Hepatocyte (in vitro differentiated cells): ENCODE data around the gene RPL13. TPM values are rescaled to one million over a fixed set of nuclear protein-coding genes. Genes with fewer than 3 reads are reported as not detected.

Source experiments
- DNase-seq: peaks from one replicate; pipeline ENCODE4 v3.0.0-alpha.2; 2016; ENCODE audit warnings: low spot score
- H2AFZ ChIP-seq: fragments of 200-600 bp; sonication (generic); 2 replicates; pipeline ENCODE4 v1.6.0; 2016; ENCODE audit warnings: antibody characterized with exemption, mild to moderate bottlenecking
- H3K27ac ChIP-seq: fragments of 200-600 bp; sonication (generic); 2 replicates; pipeline ENCODE4 v1.5.1; 2016; ENCODE audit warnings: mild to moderate bottlenecking
- H3K27me3 ChIP-seq: fragments of 200-600 bp; sonication (generic); 2 replicates; pipeline ENCODE4 v1.6.1; 2016
- H3K36me3 ChIP-seq: fragments of 200-600 bp; sonication (generic); replicated peaks from 2 replicates; pipeline ENCODE4 v1.5.1; 2016; ENCODE audit warnings: low read depth; ENCODE audit not compliant: insufficient read depth
- H3K4me1 ChIP-seq: fragments of 200-600 bp; sonication (generic); 2 replicates; pipeline ENCODE4 v1.5.1; 2016; ENCODE audit warnings: mild to moderate bottlenecking, moderate library complexity; ENCODE audit not compliant: insufficient read depth
- H3K4me2 ChIP-seq: fragments of 200-600 bp; sonication (generic); 2 replicates; pipeline ENCODE4 v1.6.0; 2016
- H3K4me3 ChIP-seq: fragments of 200-600 bp; sonication (generic); 2 replicates; pipeline ENCODE4 v1.5.1; 2016; ENCODE audit warnings: mild to moderate bottlenecking
- H3K79me2 ChIP-seq: fragments of 200-600 bp; sonication (generic); 2 replicates; pipeline ENCODE4 v1.6.0; 2017; ENCODE audit warnings: mild to moderate bottlenecking
- H3K9me2 ChIP-seq: fragments of 200-600 bp; sonication (generic); replicated peaks from 2 replicates; pipeline ENCODE4 v1.6.0; 2017; ENCODE audit warnings: mild to moderate bottlenecking; ENCODE audit not compliant: insufficient read depth
- H3K9me3 ChIP-seq: fragments of 200-600 bp; sonication (generic); 2 replicates; pipeline ENCODE4 v1.5.1; 2016; ENCODE audit warnings: low read depth, mild to moderate bottlenecking
- H4K20me1 ChIP-seq: fragments of 200-600 bp; sonication (generic); 2 replicates; pipeline ENCODE4 v1.6.0; 2016; ENCODE audit warnings: mild to moderate bottlenecking; ENCODE audit not compliant: insufficient read depth, poor library complexity, severe bottlenecking
- EZH2 ChIP-seq: fragments of 200-600 bp; sonication (generic); IDR thresholded peaks from 2 replicates; pipeline ENCODE4 v1.6.1; 2016; ENCODE audit warnings: antibody characterized with exemption, mild to moderate bottlenecking, borderline replicate concordance
- EZH2phosphoT487 ChIP-seq: fragments of 200-600 bp; sonication (generic); IDR thresholded peaks from one replicate; pipeline ENCODE4 v1.6.1; 2018; ENCODE audit warnings: antibody characterized with exemption, mild to moderate bottlenecking, low read depth, moderate library complexity; ENCODE audit not compliant: unreplicated experiment, severe bottlenecking
- WGBS: methylation state at CpG from one replicate; pipeline ENCODE4 v1.1.6; 2016; ENCODE audit warnings: low lambda C conversion rate; ENCODE audit errors: missing lambda C conversion rate; 5-methylcytosine and 5-hydroxymethylcytosine counted together
- polyA plus RNA-seq: library from polyadenylated mRNA; unstranded; fragments of >200 nt; fragmentation: Nextera tagmentation; extraction: Ambion mirVana; gene quantifications from 2 replicates; pipeline ENCODE4 v1.2.1, GENCODE V29; 2016
- total RNA-seq: library from RNA; depleted of rRNA; stranded (reverse); fragments of >200 nt; gene quantifications from 2 replicates; pipeline ENCODE4 v1.2.3, GENCODE V29; 2014
- TF ChIP-seq, protein P1 (sequence below): fragments of 200-600 bp; sonication (generic); IDR thresholded peaks from 2 replicates; pipeline ENCODE4 v1.5.1; 2016; ENCODE audit warnings: antibody characterized with exemption, mild to moderate bottlenecking; ENCODE audit not compliant: poor library complexity

RPL13 gene
- total and polyA plus RNA-seq, 2 experiments from 2014 or later: 1,312 to 4,787 TPM

DNA sequence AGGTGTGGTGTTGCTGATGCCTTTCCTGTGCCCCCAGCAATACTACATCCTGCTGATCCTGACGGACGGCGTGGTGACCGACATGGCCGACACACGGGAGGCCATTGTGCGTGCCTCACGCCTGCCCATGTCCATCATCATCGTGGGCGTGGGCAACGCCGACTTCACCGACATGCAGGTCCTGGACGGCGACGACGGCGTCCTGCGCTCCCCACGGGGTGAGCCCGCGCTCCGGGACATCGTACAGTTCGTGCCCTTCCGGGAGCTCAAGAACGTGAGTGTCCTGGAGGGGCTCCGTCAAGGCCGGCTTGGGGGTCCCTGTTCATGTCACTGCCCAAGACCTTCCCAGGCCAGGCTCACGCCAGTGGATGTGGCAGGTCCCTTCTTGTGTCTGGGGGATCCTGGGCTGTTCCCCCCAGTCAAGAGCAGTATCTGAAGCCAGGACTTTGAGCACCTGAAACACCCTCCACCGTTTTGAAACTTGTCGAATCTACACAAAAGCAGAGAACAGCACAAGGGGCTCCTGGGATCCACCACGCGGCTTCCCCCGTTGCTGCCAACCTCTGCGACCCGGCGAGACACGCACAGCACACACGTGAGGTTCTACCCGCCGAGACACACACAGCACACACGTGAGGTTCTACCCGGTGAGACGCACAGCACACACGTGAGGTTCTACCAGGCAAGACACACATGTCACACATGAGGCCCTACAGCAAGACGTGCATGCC lies 35.0 kb downstream of the RPL13 start:
- H3K4me3 ChIP-seq: no peak overlapping the region
- WGBS: 95% methylated on average over 47 of the region's 47 CpGs
- no peaks in the 10 kb centered on the region for H3K4me1 ChIP-seq
- no peak for DNase-seq
- H3K27me3 ChIP-seq: no peaks in the 10 kb centered on the region
- no peaks in the 10 kb centered on the region for H3K36me3 ChIP-seq
- H2AFZ ChIP-seq: no peak overlapping the region
- no peaks in the 10 kb centered on the region for H4K20me1 ChIP-seq
- TF ChIP-seq, protein P1, sequence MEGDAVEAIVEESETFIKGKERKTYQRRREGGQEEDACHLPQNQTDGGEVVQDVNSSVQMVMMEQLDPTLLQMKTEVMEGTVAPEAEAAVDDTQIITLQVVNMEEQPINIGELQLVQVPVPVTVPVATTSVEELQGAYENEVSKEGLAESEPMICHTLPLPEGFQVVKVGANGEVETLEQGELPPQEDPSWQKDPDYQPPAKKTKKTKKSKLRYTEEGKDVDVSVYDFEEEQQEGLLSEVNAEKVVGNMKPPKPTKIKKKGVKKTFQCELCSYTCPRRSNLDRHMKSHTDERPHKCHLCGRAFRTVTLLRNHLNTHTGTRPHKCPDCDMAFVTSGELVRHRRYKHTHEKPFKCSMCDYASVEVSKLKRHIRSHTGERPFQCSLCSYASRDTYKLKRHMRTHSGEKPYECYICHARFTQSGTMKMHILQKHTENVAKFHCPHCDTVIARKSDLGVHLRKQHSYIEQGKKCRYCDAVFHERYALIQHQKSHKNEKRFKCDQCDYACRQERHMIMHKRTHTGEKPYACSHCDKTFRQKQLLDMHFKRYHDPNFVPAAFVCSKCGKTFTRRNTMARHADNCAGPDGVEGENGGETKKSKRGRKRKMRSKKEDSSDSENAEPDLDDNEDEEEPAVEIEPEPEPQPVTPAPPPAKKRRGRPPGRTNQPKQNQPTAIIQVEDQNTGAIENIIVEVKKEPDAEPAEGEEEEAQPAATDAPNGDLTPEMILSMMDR: no peak
- TF ChIP-seq EZH2 (no peak), EZH2phosphoT487 (no peak)
- H3K79me2 ChIP-seq: no peaks in the 10 kb centered on the region
- no peaks in the 10 kb centered on the region for H3K9me2 ChIP-seq
- no peak overlapping the region for H3K27ac ChIP-seq
- no peaks in the 10 kb centered on the region for H3K9me3 ChIP-seq
- H3K4me2 ChIP-seq: no peak overlapping the region

DNA sequence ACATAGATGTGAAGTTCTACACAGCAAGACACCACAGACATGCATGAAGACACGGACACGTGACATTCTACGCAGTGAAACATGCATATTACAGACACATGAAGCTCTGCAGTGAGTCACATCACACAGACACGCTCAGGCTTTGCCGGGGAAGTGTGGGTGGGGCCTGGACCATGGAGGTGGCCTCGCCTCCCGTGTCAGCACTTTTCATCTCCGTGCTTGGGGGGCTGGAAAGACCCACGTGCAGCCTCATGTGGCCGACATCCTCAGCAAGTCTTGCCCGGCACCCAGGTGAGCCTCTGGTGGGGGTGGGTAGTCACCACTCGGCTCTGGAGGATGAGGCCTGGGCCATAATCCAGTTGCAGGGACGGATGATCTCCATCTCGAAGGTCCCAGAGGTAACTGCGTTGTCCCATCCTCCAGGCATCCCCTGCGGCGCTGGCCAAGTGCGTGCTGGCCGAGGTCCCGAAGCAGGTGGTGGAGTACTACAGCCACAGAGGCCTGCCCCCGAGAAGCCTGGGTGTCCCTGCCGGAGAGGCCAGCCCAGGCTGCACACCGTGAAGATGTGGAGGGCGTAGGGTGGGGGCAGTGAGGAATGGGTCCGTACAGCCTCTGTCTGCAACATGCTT lies 35.7 kb downstream of the RPL13 start:
- Histone ChIP-seq H3K9me3 (no peaks in the 10 kb centered on the region), H3K36me3 (no peaks in the 10 kb centered on the region), H3K27me3 (no peaks in the 10 kb centered on the region), H3K9me2 (no peaks in the 10 kb centered on the region), H3K4me3 (no peak overlapping the region), H3K27ac (no peak overlapping the region), H3K4me1 (no peaks in the 10 kb centered on the region), H3K4me2 (no peak overlapping the region), H4K20me1 (no peaks in the 10 kb centered on the region), H3K79me2 (no peaks in the 10 kb centered on the region), H2AFZ (no peak overlapping the region)
- WGBS: 93% methylated on average over 22 of the region's 25 CpGs
- TF ChIP-seq EZH2 (no peak), EZH2phosphoT487 (no peak)
- TF ChIP-seq, protein P1: no peak
- DNase-seq: no peak

DNA sequence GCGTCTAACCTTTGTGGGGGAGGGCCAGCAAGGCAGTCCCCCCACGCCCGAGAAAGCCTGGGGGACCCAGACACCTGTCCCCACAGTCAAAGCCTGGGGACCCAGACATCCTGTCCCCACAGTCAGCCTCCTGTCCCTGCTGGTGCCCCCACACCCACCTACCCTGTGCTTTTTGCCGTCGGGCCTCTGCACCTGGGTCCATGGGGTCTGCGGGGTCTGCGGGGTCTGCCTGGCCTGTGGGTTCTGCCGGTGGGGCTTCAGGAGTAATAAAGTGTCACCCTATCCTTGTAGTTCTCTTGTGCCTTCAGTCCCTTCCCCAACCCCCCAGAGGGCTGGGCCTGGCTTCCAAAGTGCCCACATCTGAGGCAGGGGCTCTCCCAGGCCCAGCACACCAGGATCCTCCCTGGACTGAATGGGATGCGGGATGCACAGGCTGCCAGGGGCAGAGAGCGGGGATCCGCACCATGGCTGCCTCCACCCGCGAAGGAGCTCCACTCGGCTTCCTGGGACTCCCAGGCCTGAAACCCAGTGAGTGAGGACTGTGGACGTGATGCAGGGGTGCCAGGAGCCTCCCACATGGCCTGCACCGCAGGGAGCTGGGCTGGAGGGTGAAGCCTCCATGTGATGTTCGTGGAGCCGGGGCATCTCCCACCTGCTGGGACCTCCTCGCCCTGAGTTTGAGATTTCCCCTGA lies 36.6 kb downstream of the RPL13 start:
- TF ChIP-seq, protein P1: no peak
- TF ChIP-seq EZH2phosphoT487 (no peak), EZH2 (no peak)
- Histone ChIP-seq H3K4me3 (no peak overlapping the region), H3K4me2 (no peak overlapping the region), H4K20me1 (no peaks in the 10 kb centered on the region), H3K9me2 (no peaks in the 10 kb centered on the region), H3K27me3 (no peaks in the 10 kb centered on the region), H3K9me3 (no peaks in the 10 kb centered on the region), H3K4me1 (peaks cover 2% of the 10 kb centered on the region), H3K36me3 (no peaks in the 10 kb centered on the region), H2AFZ (no peak overlapping the region), H3K27ac (no peak overlapping the region), H3K79me2 (no peaks in the 10 kb centered on the region)
- WGBS: 94% methylated on average over 19 of the region's 19 CpGs
- no peak for DNase-seq
